Left cardiac atrium (tissue), 4 donors: ENCODE data around the gene CAPN2. TPM values are rescaled to one million over a fixed set of nuclear protein-coding genes. Genes with fewer than 3 reads are reported as not detected.

Experiments used
- ATAC-seq, 2 donors: fragments of 200-7000 bp; cut with Tn5 transposase; one replicate each; pipeline ENCODE4 v1.9.1; 2020; ENCODE audit warnings: mild to moderate bottlenecking in 2 of 2, moderate library complexity in 2 of 2
- DNase-seq: peaks from one replicate; pipeline ENCODE4 v3.0.0-alpha.2; 2020
- intact Hi-C, 2 donors: fragments of 100-400 bp; cut with DNase I; formaldehyde crosslinking; loops; one replicate each; pipeline versions ENCODE4 v1.14.1 to v1.15.1; 2022 to 2023
- total RNA-seq, 2 donors: library from RNA; stranded (reverse); fragmentation: NEBNext Ultra II Directional; extraction: Animal tissue kit (Norgen Biotek cat#: 25700); gene quantifications; one replicate each; pipeline ENCODE4 v1.2.1, GENCODE V29; 2021
- donor health status: DM: no; HTN: yes; CAD: no.
- donor health status: DM: no; HTN: yes; CAD: no; lungs with severe emphysema.
- donor health status: DM: yes; HTN: yes; CAD: no.
- donor health status: Dilated cardiomyopathy.

Gene CAPN2
- total RNA-seq, 2 donors from 2014 or later, result 89.1 to 107 TPM

DNA sequence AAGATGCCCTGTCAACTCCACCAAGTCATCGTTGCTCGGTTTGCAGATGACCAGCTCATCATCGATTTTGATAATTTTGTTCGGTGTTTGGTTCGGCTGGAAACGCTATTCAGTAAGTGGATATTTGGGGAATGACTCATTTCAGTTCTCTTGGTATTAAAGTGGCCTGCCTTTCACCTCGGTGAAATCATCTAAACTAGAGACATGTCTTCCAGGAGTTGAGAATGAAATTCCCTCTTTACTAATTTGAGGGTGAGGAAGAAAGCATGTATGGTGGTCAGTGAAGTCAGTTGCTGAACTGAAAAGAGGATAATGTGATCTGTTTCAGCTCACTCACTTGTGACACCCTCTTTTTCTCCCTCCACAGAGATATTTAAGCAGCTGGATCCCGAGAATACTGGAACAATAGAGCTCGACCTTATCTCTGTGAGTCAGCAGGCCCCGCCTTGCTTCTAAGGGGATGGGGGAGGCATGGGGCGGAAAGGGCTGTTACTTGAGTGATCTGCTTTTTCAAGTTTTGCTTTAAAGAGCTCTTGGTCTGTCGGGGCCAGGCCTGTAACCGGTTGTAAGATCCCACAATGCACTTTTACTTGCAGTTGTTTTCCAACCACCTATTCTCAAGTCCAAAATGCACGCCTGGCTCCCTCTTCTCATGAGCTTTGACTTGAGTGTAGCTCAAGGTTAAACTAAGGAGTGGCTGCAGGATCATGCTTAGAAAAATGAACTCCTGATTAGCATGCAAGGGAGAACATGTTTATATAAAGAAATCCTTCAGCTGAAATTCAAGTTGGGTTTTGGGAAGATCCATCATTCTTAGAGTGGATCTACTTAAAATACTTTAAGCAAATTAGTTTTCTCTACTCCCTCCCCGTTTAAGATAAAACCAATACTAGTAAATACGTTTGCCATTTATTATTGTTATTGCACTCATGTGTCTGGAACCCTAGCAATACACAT is 59.8 kb downstream of the CAPN2 start:
- intact Hi-C loops, result no loop called here
- peak; percentile 69 for DNase-seq
- ATAC-seq, result peak; percentile 81 to 90

DNA sequence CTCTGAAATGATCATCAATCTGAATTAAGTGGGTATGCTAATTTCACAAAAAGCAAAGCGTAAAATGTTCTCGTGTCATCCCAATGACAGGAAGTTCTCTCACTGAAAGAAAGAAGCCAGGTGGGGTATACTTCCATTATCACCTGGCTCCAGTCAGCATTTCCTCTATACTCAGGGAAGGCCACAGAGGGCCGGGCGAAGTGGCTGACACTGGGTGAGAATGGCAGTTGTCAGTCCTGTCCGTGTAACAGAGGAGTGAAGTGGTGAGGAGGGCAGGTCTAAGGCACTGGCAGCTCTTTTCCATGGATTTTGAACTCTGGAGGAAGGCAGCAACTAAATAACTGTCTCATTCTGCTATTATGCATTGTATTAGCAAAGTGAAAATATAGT is 60.4 kb downstream of the CAPN2 start:
- no peak for DNase-seq
- ATAC-seq, result no peak
- intact Hi-C loops, result no loop called here

DNA sequence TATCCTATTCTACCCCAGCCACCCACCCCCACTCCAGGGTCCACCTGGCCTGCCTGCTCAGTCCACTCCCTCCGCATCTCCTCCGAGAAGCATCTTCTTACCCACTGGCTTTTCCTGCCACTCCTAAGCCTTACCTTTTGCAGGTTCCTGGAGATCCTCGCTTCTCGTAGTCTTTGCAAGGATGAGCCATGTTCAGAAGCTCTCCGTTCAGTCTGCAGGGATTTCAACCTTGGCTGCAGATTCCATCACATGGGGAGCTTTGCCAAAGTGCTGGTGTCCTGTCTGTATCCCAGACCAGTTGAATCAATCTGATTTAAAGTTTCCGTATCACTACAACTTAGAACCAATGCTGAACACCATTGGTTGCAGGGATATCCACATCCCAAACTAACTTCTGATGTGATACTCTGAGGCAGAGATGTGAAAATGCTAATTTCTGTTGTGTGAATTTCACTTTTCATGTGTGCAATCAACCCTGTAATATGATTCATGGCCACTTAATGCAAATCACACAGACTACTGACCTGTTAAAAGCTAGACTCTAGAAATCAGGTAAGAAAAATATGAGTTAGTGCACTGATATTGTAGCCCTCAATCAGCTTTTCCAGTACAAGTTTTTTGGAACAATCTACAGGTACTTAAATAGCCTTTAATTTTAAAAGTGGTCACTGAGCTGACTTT is 61.9 kb downstream of the CAPN2 start:
- ATAC-seq (no peak), DNase-seq (no peak)

DNA sequence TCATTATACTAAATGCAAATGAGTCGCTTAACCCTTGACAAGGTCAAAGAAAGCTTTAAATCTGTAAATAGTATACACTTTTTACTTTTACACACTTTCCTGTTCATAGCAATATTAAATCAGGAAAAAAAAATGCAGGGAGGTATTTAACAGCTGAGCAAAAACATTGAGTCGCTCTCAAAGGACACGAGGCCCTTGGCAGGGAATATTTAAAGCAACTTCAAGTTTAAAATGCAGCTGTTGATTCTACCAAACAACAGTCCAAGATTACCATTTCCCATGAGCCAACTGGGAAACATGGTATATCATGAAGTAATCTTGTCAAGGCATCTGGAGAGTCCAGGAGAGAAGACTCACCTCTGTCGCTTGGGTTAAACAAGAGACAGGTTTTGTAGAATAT is 62.7 kb downstream of the CAPN2 start:
- DNase-seq (no peak), ATAC-seq (no peak)
- intact Hi-C loops, result no loop called here

More for the DNA sequence above, 61.9 kb downstream of the CAPN2 start:
- intact Hi-C loops, result no loop called here

DNA sequence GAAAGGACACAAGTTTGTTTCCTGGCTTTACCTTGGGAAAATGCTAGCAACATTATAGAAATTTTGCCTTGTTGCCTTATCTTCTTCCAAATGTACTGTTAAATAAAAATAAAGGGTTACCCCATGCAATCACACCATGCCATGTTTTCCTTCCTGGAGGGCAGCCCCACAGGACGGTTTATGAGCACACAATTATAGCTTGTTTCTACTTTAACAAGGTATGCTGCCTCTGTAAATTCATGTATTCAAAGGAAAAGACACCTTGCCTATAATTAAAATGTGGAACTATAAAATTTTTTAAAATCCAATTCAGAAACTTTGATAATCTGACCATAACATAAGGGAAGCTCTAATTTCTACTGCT is 63.4 kb downstream of the CAPN2 start:
- DNase-seq, result no peak
- intact Hi-C loops, result no loop called here
- ATAC-seq, result no peak

DNA sequence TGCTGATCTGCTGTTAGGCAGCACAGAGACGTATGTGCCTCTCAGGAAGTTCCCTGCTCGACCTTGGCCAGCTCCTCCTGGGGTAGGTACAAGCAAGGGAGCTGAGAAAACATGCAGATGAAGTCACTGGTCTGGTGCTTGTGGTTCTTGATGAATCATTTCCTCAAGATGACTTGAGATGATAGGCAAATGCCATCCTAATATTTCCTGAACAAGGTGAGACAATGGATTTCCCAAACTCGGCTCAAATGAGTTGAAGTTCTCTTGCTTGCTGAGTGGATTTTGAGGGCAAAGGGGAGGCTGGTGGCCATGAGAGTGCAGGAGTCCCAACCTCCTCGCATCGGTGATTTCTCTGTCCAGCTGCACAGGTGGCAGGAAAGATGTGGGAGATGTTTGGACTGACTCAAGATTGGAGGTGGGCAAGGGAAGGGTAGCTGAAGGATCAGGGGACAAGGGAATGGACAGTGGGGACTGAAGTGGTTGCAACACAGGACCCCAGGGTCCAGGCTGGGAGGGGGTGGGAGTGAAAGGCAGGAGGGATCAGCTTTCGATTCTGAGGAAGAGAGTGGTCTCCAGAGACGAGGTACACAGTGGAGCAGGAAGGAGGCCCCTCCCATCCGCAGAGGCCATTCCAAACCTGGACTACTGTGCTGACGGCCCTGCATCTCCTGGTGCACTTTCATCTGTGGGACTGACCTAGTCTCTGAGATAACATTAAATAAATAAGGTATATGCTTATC is 63.9 kb downstream of the CAPN2 start:
- DNase-seq, result peak; percentile 35
- peak in 1 of 2 donors; percentile 32 for ATAC-seq
- intact Hi-C loops, result no loop called here

DNA sequence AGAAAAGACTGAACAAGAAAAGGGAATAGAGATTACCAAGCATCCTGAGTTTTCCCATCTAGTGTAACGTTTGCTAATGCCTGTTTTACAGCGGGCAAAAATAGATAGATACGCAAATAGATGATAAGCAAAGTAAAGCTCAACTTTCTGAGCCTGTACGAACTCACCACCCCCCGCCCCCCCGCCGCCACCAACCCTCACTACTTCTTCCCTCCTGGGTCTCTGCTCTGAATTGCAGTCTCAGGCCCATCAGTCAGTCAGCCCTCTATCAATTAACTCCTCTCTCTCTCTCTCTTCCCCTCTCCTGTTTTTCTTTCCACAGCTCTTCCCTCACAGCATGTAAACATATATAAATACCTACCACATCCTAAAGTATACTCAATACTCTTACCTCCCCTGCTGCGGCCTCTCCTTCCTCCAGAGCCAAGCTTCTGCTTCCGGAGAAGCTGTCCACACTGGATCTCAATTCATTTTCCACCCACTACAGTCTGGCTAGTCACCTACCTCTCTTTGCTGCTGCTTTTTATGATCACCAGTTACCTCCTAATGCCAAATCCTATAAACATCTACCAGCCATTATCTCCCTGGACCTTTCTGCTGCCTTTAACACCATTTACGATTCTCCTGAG is 64.6 kb downstream of the CAPN2 start:
- ATAC-seq, result no peak
- intact Hi-C loops, result no loop called here
- DNase-seq, result no peak

DNA sequence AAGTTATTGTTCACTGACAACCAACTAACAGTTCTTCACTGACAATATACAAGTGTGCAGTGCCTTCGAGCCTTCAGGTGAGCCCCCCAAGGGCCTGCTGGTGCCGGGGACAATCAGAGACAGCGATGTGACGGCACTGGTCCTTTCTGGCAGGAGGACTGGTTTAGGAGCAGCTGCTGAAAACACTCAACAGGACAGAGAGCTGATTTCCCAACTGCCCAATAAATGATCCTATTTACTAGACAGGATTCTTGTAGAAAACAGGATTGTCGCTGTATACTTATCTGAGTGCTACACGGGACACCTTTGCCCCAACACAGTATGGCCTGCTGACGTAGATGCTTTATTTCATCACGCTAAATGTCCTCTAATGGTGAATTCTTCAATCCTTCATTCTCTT is 68.0 kb downstream of the CAPN2 start:
- ATAC-seq, result no peak
- intact Hi-C loops, result no loop called here
- DNase-seq, result no peak

DNA sequence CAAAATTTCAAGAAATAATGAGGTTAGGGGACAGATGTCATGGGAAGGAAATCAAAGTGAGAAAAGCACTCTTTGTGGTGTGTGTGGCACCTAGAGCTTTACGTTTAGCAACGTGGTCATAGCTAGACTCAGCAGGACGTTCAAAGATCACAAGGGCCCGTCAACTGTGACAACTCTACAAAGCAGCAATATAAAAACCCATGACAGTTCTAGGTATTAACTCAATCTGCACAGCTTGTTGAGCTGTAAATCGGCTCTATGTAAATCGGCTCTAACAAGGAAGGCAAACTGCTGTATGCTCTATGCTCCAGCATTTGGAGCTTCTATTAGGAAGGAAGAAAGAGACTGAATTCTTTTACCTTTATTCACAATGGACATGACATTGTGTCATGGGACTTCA is 68.6 kb downstream of the CAPN2 start:
- ATAC-seq (no peak), DNase-seq (no peak)
- intact Hi-C loops, result no loop called here

DNA sequence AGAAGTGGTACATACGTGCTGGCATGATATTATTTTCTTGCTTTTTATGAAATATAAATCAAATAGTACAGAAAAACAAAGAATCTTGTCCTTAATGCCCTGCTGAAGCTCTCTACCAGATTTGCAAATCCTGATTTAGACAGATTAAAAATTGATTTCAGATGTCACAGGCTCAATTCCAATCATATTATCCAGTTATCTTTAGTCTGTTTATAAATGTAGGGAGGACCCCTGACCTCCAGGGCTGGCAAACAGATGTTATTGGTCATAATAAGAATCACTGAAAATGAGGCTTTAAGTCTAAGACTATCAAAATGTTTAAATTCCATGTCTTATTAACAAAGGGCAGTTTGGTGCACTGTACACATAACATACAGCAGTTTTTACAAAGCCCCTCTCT is 71.3 kb downstream of the CAPN2 start:
- intact Hi-C loops, result no loop called here
- ATAC-seq (no peak), DNase-seq (no peak)

DNA sequence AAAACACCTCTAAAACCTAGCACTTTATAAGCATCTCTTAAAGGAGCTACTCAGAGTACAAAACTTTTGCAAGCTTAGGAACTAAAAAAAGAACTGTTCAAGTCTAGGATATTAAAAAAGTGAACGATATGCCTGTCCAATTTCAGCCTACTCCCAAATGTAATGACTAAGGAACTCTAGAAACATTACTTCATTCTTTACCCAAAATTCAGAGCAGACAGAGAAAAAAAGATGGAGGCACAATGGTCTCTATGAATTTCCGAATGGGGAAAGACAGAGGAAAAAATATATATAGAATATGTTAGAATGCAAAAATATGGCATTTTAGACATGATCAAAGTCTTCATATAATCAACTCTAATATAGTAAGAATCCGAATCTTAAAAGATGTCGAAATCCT is 72.2 kb downstream of the CAPN2 start:
- intact Hi-C loops, result no loop called here
- no peak for DNase-seq
- ATAC-seq, result no peak

DNA sequence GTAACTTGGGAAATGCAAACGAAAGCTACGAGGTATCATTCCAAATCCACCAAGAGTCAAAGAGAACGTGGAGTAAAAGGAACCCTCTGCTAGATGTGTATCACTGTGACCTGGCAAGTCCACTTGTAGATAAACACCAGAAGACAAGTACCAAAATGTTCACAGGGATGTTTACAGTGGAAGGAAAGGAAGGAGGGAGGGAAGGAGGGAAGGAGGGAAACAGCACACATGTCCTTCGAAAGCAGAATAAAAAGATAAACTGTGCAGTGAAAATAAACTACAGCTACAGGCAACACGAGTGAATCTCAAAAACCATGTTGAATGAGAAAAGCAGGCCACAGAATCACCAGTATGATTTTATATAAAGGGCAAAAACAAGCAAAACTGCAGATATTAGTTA is 73.5 kb downstream of the CAPN2 start:
- ATAC-seq, result no peak
- intact Hi-C loops, result no loop called here
- DNase-seq, result no peak

DNA sequence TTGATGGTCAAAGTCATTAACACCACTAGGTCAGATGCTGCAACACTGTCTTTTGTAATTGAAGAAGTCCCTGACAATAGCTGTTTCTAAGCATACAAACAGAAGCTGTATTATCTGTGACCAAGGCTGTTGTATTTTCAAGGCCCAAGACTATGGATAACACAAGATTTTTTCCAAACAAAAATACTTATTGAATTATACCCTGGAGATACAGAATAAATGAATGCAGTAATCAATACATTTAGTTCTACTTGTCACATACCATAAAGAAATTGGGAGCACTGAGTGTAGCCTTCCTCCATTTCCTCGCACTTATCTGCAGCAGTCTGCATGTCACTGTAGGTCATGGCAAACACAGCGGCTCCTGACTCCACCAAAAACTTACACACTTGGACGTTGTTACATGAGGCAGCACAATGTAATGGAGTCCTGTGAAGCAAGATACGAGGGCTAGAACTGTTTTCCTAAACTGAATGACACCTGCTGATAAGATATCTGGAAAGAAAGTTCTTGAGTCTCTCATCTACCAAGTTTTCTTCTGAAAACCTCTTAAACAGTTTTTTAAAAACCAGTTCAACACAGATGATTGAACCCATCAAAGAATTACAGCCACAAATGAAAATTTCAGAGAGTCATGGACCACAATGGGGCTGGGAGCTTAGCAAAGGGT is 76.5 kb downstream of the CAPN2 start:
- ATAC-seq (no peak), DNase-seq (no peak)
- intact Hi-C loops, result no loop called here

DNA sequence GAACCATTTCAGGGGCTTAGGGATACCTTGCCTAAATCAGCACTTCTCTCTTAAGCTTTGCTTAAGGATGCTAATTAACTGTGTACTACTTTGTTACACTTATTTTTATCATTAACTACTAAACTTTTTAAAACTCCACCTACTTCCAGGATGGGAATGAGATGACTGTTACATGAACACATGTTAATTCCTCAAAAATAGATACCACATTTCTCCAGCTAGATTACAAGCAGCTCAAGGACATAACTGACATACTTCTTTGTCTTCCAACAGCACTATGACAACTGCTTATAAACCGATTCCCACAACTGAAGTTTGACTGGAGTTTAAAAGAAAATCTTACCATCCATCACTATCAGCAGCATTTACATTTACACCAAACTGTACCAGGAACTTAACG is 79.7 kb downstream of the CAPN2 start:
- no peak for ATAC-seq
- intact Hi-C loops, result no loop called here
- no peak for DNase-seq

DNA sequence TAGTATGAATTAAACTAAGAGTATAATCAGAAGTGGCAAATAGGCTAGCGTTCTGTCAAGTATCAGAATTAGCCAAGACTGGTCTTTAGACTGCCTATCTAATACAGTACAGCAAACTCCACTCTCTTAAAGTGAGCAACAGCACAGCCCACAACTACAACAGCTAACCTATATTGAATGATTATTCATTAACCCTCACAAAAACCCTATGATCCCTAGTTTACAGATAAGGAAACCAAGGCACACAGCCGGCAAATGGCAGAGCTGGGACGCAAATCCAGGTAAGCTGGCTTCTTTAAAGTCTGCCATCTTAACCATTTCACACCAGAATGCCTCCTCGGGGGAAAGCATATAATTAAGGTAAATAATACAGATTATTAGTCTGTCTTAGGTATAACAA is 81.4 kb downstream of the CAPN2 start:
- DNase-seq (no peak), ATAC-seq (no peak)
- intact Hi-C loops, result no loop called here

DNA sequence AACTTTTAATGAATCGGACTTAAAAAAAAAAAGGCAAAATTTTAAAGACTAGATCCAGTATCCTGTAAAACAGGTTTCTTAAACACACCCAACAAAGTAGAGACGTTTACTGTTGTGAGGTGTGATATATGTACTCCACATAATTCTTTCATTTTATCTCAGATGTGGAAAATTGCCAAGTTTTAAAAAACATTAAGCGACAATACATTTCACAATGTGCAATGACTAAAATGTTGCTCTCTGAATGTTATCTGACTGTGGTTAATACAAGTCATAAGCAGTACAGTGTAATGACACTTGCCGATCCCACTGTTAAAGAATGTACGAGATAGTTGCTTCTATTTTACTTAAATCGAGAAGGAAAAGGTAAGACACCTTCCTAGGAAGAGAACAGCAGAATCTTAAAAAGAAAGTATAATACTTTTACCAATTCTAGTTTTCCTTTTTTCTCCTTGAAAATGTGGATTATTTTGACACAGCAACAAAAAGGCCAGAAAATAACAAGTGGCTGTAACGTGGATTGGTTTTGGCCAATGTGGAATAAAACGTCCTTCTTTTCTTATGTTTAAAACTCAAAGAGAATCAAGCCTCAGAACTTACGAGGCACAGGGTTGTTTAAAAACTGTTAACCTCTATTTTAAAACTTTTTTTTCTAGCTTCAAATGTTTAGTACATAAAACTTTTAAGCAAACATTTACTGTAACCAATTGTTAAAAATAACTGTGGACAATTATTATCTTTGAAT is 82.0 kb downstream of the CAPN2 start:
- intact Hi-C loops, result no loop called here
- ATAC-seq (no peak), DNase-seq (no peak)

DNA sequence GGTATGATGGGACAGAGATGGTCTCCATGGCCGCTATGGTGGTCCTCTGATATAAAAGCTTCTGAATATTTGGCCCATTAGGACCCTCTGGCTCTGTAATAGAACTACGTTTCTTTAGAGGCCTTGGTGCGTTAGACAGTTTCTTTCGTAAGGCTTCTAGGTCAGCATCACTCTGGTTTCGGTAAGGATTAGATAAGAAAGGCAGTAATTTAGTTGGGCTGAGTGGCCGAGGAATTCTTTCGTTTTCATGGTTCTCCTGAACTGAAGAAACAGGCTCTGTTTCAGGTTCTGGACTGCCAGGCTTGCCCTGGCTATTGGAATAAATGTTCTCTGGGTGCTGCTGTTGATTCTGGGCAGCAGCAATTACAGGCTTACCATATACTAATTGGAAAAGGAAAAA is 83.9 kb downstream of the CAPN2 start:
- no peak for ATAC-seq
- DNase-seq, result no peak
- intact Hi-C loops, result no loop called here

DNA sequence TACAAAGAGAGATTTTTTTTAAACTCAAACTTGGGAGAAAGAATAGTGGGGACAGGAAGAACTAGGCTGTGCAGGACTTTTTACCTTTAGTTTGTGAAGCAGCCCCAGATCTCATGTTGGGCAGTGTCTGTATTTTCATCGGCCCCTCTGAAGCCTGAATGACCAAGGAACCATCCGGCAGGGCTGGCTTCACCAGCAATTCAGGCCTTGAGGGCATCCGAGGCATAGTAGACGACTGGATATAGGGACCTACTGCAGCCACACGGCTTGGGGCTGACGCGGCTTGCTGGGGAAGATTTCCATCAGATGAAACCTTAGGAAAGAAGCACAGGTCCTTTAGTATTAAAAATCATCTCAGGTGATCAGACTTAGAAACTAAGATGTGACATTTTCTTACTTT is 89.7 kb downstream of the CAPN2 start:
- no peak for ATAC-seq
- DNase-seq, result no peak
- intact Hi-C loops, result no loop called here

DNA sequence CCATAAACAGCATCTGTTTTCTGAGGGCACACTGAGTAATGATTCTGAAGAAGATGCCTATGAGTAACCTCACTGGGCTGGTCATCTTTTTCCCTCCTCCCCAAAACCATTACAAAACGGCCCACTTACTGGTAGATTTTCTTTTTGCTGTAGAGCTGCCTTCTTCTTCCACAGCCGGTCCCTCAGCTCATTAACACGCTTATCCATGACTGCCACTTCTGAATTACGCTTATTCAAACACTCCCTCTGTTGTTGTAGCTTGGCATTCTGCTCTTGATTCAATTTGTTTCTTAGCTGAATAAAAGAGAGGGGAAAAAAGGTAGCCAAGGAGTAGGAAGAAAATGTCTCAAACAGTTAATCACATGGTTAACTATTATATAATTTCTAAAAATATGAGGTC is 90.3 kb downstream of the CAPN2 start:
- intact Hi-C loops, result no loop called here
- DNase-seq, result no peak
- ATAC-seq, result no peak
